ENCODE results near the gene ASPG. TPM values are rescaled to one million over a fixed set of nuclear protein-coding genes. Genes with fewer than 3 reads are reported as not detected.

ASPG gene
- total RNA-seq, 2 experiments from 2014 or later = not detected

GRCh38 chr14:104094709-104095425 is 9.4 kb downstream of the ASPG start:
- Histone ChIP-seq H3K27ac (ENCODE audit: low read depth in 1 of 2, low read length in 2 of 2) (no peak overlapping the region), H3K36me3 (ENCODE audit: insufficient read depth, low read length) (no peaks in the 10 kb centered on the region), H3K27me3 (ENCODE audit: control insufficient read depth in 1 of 2, insufficient read depth in 2 of 2, low read length in 2 of 2) (no peaks in the 10 kb centered on the region), H3K4me3 (ENCODE audit: low read length) (no peak overlapping the region), H3K9me3 (ENCODE audit: control insufficient read depth in 1 of 2, insufficient read depth in 1 of 2, low read length in 2 of 2) (no peaks in the 10 kb centered on the region), H3K4me1 (ENCODE audit: insufficient read depth, low read length) (peaks cover 11% of the 10 kb centered on the region)
- H3K9me3 Mint-ChIP-seq = no peaks in the 10 kb centered on the region
- intact Hi-C loops (cut with DNase I, micrococcal nuclease) = loop anchor here (5.0 kb wide), 2 partner anchors 467 to 542 kb away; no protein-coding TSS in a partner anchor
- ATAC-seq (ENCODE audit: poor library complexity) (peak; percentile 77), DNase-seq (peak; percentile 50 to 83 (median 68))
- CTCF ChIA-PET = interaction anchor here (0.5 to 3.1 kb wide), 3 partner anchors 17 to 470 kb away, joined by 4 to 13 read pairs (median 4); no protein-coding TSS in a partner anchor
- peaks cover 5% of the 10 kb centered on the region for H3K4me1 Mint-ChIP-seq (ENCODE audit: low read depth)
- POLR2A ChIA-PET = no interaction called here
- no peak overlapping the region for H3K27ac Mint-ChIP-seq
- H3K36me3 Mint-ChIP-seq (ENCODE audit: low read depth) = no peaks in the 10 kb centered on the region
- TF ChIP-seq, protein P1, sequence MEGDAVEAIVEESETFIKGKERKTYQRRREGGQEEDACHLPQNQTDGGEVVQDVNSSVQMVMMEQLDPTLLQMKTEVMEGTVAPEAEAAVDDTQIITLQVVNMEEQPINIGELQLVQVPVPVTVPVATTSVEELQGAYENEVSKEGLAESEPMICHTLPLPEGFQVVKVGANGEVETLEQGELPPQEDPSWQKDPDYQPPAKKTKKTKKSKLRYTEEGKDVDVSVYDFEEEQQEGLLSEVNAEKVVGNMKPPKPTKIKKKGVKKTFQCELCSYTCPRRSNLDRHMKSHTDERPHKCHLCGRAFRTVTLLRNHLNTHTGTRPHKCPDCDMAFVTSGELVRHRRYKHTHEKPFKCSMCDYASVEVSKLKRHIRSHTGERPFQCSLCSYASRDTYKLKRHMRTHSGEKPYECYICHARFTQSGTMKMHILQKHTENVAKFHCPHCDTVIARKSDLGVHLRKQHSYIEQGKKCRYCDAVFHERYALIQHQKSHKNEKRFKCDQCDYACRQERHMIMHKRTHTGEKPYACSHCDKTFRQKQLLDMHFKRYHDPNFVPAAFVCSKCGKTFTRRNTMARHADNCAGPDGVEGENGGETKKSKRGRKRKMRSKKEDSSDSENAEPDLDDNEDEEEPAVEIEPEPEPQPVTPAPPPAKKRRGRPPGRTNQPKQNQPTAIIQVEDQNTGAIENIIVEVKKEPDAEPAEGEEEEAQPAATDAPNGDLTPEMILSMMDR (IDR thresholded peaks at IDR 0.05) = peak; percentile 81
- no peak overlapping the region for H3K4me3 Mint-ChIP-seq
- H3K27me3 Mint-ChIP-seq = peaks cover 4% of the 10 kb centered on the region

DNA sequence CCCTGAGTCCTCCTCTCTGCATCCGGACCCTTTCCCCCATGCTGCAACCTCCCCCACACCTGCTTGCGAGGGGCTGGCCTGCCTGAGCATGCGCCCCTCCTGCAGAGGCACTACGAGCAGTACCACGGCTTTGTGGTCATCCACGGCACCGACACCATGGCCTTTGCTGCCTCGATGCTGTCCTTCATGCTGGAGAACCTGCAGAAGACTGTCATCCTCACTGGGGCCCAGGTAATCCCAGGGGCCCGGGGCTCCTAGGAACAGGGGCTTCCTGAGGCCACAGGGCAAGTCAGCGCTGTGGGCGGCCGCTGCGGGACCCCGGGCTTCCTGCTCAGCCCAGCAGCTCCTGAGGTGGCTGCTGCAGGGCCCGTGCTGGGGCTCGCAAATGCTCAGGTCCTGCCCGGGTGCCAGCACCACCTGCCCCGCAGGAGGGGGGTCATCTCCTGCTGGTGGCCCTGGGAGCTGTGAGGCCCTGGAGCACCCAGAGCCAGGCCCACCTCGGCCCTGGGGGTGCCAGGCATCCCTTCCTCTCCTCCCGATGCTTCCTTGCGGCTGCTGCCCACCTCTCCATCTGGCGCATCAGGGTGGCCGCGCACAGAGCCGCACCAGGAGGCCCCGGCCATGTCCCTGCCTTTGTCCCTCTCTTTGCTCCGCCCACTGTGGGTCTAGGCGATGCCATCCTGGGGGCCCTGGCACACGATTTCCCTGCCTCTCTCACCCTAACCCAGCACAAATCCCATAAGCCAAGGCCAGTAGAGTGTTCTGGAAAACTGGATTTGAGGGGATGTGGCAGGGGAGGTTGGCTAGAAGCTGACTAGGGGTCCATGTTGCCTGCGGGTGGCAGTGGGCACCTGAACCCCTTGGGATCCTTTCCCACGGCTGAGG is 10.2 kb downstream of the ASPG start:
- Histone ChIP-seq H3K4me3 (ENCODE audit: low read length) (no peak overlapping the region), H3K4me1 (ENCODE audit: insufficient read depth, low read length) (peaks cover 11% of the 10 kb centered on the region), H3K27me3 (ENCODE audit: control insufficient read depth in 1 of 2, insufficient read depth in 2 of 2, low read length in 2 of 2) (no peaks in the 10 kb centered on the region), H3K36me3 (ENCODE audit: insufficient read depth, low read length) (no peaks in the 10 kb centered on the region), H3K27ac (ENCODE audit: low read depth in 1 of 2, low read length in 2 of 2) (no peak overlapping the region), H3K9me3 (ENCODE audit: control insufficient read depth in 1 of 2, insufficient read depth in 1 of 2, low read length in 2 of 2) (no peaks in the 10 kb centered on the region)
- H3K27ac Mint-ChIP-seq = no peak overlapping the region
- ChIA-PET CTCF (interaction anchor here (0.5 to 3.1 kb wide), 3 partner anchors 18 to 469 kb away, joined by 4 to 13 read pairs (median 4); no protein-coding TSS in a partner anchor), POLR2A (no interaction called here)
- peaks cover 4% of the 10 kb centered on the region for H3K27me3 Mint-ChIP-seq
- TF ChIP-seq, protein P1 (IDR thresholded peaks at IDR 0.05) = no peak
- DNase-seq = no peak
- no peaks in the 10 kb centered on the region for H3K36me3 Mint-ChIP-seq (ENCODE audit: low read depth)
- intact Hi-C loops (cut with DNase I, micrococcal nuclease) = no loop called here
- H3K4me1 Mint-ChIP-seq (ENCODE audit: low read depth) = peaks cover 5% of the 10 kb centered on the region
- H3K4me3 Mint-ChIP-seq = no peak overlapping the region
- no peaks in the 10 kb centered on the region for H3K9me3 Mint-ChIP-seq
- ATAC-seq (ENCODE audit: poor library complexity) = no peak

DNA sequence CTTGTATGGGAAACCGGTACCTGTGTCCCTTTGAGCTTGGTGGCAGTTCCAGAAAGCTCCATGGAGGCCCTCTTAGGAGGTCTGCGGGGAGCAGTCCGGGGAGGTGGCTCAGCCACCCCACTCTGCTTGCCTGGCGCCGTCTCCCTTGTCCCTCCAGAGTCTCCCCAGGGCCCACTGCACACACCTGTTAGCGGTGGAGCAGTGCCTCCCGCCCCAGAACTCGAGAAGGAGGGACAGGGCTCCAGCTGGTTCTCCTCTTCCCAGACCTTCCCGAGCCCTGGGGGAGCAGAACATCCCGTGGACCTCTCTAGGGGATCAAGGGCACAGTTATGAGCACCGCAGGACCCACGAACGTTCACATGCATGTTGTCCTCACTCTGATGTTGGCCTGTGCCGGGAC is 10.8 kb downstream of the ASPG start:
- H3K4me1 ChIP-seq (ENCODE audit: insufficient read depth, low read length) = peaks cover 11% of the 10 kb centered on the region

More for the DNA sequence above, 10.8 kb downstream of the ASPG start:
- no peak overlapping the region for H3K4me3 ChIP-seq (ENCODE audit: low read length)
- ATAC-seq (ENCODE audit: poor library complexity) (no peak), DNase-seq (no peak)
- ChIA-PET CTCF (interaction anchor here (3.1 kb wide), 1 partner anchor 18 kb away, joined by 13 read pairs; no protein-coding TSS in a partner anchor), POLR2A (no interaction called here)
- no peaks in the 10 kb centered on the region for H3K9me3 ChIP-seq (ENCODE audit: control insufficient read depth in 1 of 2, insufficient read depth in 1 of 2, low read length in 2 of 2)
- peaks cover 4% of the 10 kb centered on the region for H3K27me3 Mint-ChIP-seq
- no peak overlapping the region for H3K4me3 Mint-ChIP-seq
- TF ChIP-seq, protein P1 (IDR thresholded peaks at IDR 0.05) = no peak
- H3K36me3 ChIP-seq (ENCODE audit: insufficient read depth, low read length) = no peaks in the 10 kb centered on the region
- no peaks in the 10 kb centered on the region for H3K36me3 Mint-ChIP-seq (ENCODE audit: low read depth)
- H3K9me3 Mint-ChIP-seq = no peaks in the 10 kb centered on the region
- no peak overlapping the region for H3K27ac Mint-ChIP-seq
- intact Hi-C loops (cut with DNase I, micrococcal nuclease) = no loop called here
- H3K27ac ChIP-seq (ENCODE audit: low read depth in 1 of 2, low read length in 2 of 2) = no peak overlapping the region
- H3K27me3 ChIP-seq (ENCODE audit: control insufficient read depth in 1 of 2, insufficient read depth in 2 of 2, low read length in 2 of 2) = no peaks in the 10 kb centered on the region
- peaks cover 5% of the 10 kb centered on the region for H3K4me1 Mint-ChIP-seq (ENCODE audit: low read depth)

All from CD4-positive, alpha-beta T cell (primary cell).